ENCODE measurements around the gene PKNOX1. TPM values are rescaled to one million over a fixed set of nuclear protein-coding genes. Genes with fewer than 3 reads are reported as not detected.
A peak's percentile ranks its signal among the peaks of the same experiment; 100 is the strongest.
"Not testable (repeated sequence)": the region's sequence is repeated elsewhere in the genome, so short reads cannot be mapped to it uniquely, and the experiment has no call there.

Gene PKNOX1
- total and polyA plus RNA-seq, 8 donors, result 4.9 to 88.7 (median 15.4) TPM

DNA sequence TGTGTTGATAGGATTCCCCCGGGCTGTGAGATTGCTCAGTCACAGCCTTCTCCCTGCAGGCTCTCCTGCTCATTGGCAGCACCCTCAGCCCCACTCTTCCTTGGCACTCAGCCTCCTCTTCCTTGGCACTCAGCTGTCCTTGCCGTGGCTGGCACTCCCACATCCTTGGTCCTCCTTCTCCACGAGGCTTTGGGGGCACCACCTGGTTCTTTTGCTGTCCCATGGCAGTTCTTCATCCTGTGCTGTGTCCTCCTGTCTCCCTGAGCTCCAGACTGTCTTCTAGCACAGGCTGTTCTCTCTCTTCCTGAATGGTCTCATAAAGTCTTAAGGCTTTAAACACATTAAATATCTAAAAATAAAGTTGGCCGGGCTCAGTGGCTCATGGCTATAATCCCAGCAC lies 27.0 kb downstream of the PKNOX1 start:
- no peak for DNase-seq
- H3K4me3 ChIP-seq, result no peak overlapping the region

GRCh38 chr21:43004926-43005325 lies 30.6 kb downstream of the PKNOX1 start:
- DNase-seq, result no peak
- TF ChIP-seq POLR2A (IDR thresholded peaks at IDR 0.05) (no peak), POLR2AphosphoS5 (IDR thresholded peaks at IDR 0.05) (no peak), EP300 (IDR thresholded peaks at IDR 0.05) (no peak), CTCF (IDR thresholded peaks at IDR 0.05) (no peak)
- no peak overlapping the region for H3K4me3 ChIP-seq
- no peak overlapping the region for H3K27ac ChIP-seq
- H3K9me3 ChIP-seq, result peaks cover 0 to 3% (median 1%) of the 10 kb centered on the region in 4 donors
- intact Hi-C loops (cut with DNase I; ENCODE audit: low total_unique reads), result loop anchor here (10.0 kb wide), 1 partner anchor 670 kb away; no protein-coding TSS in a partner anchor
- no peaks in the 10 kb centered on the region for H3K27me3 ChIP-seq
- WGBS, 5 donors, result 79 to 88% (median 82%) methylated on average over 8 of the region's 8 CpGs
- H3K4me1 ChIP-seq, result peaks cover 0 to 23% (median 5%) of the 10 kb centered on the region in 4 donors
- peaks cover 3 to 52% (median 47%) of the 10 kb centered on the region in 4 donors for H3K36me3 ChIP-seq

More for the DNA sequence above, 27.0 kb downstream of the PKNOX1 start:
- H3K9me3 ChIP-seq, result peaks cover 0 to 9% (median 1%) of the 10 kb centered on the region in 4 donors
- H3K4me1 ChIP-seq, result peaks cover 0 to 19% (median 7%) of the 10 kb centered on the region in 4 donors
- peak in 1 of 3 donors; percentile 44 for TF ChIP-seq POLR2AphosphoS5 (IDR thresholded peaks at IDR 0.05)
- no peak for TF ChIP-seq CTCF (IDR thresholded peaks at IDR 0.05)
- no peak for TF ChIP-seq POLR2A (IDR thresholded peaks at IDR 0.05)
- TF ChIP-seq EP300 (IDR thresholded peaks at IDR 0.05), result no peak
- H3K27ac ChIP-seq, result peak overlapping the region in 1 of 5 donors; percentile 71
- 51 to 66% (median 60%) methylated on average over 4 of the region's 4 CpGs for WGBS, 5 donors
- no peaks in the 10 kb centered on the region for H3K27me3 ChIP-seq
- intact Hi-C loops (cut with DNase I; ENCODE audit: low total_unique reads), result loop anchor here (10.0 kb wide), 1 partner anchor 673 kb away; no protein-coding TSS in a partner anchor
- peaks cover 0 to 22% (median 16%) of the 10 kb centered on the region in 4 donors for H3K36me3 ChIP-seq

GRCh38 chr21:43005635-43006034 lies 31.3 kb downstream of the PKNOX1 start:
- no peak for DNase-seq
- Histone ChIP-seq H3K9me3 (no peaks in the 10 kb centered on the region), H3K27ac (no peak overlapping the region), H3K27me3 (no peaks in the 10 kb centered on the region), H3K4me3 (no peak overlapping the region), H3K36me3 (peaks cover 3 to 59% (median 53%) of the 10 kb centered on the region in 4 donors), H3K4me1 (peaks cover 0 to 22% (median 4%) of the 10 kb centered on the region in 4 donors)
- 71 to 81% (median 78%) methylated on average over 9 of the region's 9 CpGs for WGBS, 5 donors
- intact Hi-C loops (cut with DNase I; ENCODE audit: low total_unique reads), result loop anchor here (10.0 kb wide), 1 partner anchor 669 kb away; no protein-coding TSS in a partner anchor
- no peak for TF ChIP-seq POLR2A (IDR thresholded peaks at IDR 0.05)
- no peak for TF ChIP-seq POLR2AphosphoS5 (IDR thresholded peaks at IDR 0.05)
- no peak for TF ChIP-seq CTCF (IDR thresholded peaks at IDR 0.05)

DNA sequence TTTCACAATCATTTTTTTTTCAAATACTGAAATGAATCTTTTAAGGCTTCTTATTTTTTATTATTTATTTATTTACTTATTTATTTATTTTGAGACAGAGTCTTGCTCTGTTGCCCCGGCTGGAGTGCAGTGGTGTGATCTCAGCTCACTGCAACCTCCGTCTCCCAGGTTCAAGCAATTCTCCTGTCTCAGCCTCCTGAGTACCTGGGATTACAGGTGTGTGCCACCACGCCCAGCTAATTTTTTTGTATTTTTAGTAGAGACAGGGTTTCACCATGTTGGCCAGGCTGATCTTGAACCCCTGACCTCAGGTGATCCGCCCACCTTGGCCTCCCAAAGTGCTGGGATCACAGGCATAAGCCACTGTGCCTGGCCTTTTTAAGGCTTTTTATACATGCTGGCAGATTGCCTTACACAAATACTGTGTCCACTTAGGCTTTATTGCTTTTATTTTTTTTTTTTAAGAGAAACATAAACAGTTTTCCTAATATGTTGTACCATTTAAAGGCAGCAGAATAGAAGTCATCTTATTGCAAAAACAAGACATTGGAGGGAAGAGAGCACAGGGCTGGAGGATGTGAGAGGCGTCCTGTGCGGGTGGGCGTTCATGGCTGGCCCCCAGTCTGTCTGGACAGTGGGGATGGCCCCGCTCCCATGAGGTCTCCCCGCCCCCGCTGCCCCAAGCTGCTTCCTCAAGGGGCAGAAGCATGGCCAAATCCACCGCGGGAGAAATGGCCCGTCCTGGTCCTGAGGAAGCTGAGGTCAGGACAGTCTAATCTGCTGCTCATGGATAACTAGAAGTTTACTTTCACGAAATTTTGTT lies 31.9 kb downstream of the PKNOX1 start:
- H3K9me3 ChIP-seq, H3K4me3 ChIP-seq, H3K27me3 ChIP-seq: not testable (repeated sequence)
- DNase-seq, result peak in 1 of 2 donors; percentile 20
- H3K4me1 ChIP-seq, result peaks cover 0 to 16% (median 1%) of the 10 kb centered on the region in 4 donors
- intact Hi-C loops (cut with DNase I; ENCODE audit: low total_unique reads), result loop anchor here (10.0 kb wide), 1 partner anchor 669 kb away; no protein-coding TSS in a partner anchor
- 65 to 76% (median 70%) methylated on average over 14 of the region's 14 CpGs for WGBS, 5 donors
- H3K27ac ChIP-seq, result peak overlapping the region in 2 of 5 donors; percentile 9 to 20
- H3K36me3 ChIP-seq, result peaks cover 3 to 65% (median 60%) of the 10 kb centered on the region in 4 donors
